Ovary (tissue), 9 donors: ENCODE results near the gene CCDC137. TPM values are rescaled to one million over a fixed set of nuclear protein-coding genes. Genes with fewer than 3 reads are reported as not detected.
A peak's percentile ranks its signal among the peaks of the same experiment; 100 is the strongest.

Experiments
- DNase-seq, 5 donors: peaks; one replicate each; pipeline ENCODE4 v3.0.0-alpha.2; 2019 to 2020
- H3K27ac ChIP-seq, 2 donors: fragments of 200-600 bp; one replicate each; pipeline versions ENCODE4 v1.5.1 to v1.8.0; 2019 to 2022
- H3K27me3 ChIP-seq: fragments of 200-600 bp; one replicate; pipeline ENCODE4 v1.8.0; 2022
- H3K36me3 ChIP-seq: fragments of 200-600 bp; sonication (generic); one replicate; pipeline ENCODE4 v1.5.1; 2019
- H3K4me1 ChIP-seq: one replicate; pipeline ENCODE4 v1.8.1; 2013; ENCODE audit warnings: mild to moderate bottlenecking, moderate library complexity; ENCODE audit not compliant: insufficient read depth
- H3K4me3 ChIP-seq: fragments of 200-600 bp; sonication (generic); one replicate; pipeline ENCODE4 v1.5.1; 2017
- H3K9me3 ChIP-seq, 2 donors: fragments of 200-600 bp in 1 of 2; sonication (generic) in 1 of 2; one replicate each; pipeline versions ENCODE4 v1.5.1 to v1.8.1; 2013 to 2019; ENCODE audit warnings: mild to moderate bottlenecking in 1 of 2, moderate library complexity in 1 of 2
- CTCF ChIP-seq, 3 donors: fragments of 450-650 bp in 2 of 3; fragments of 200-600 bp in 1 of 3; IDR thresholded peaks; one replicate each; pipeline versions ENCODE4 v1.5.1 to v1.8.0; 2016 to 2022; ENCODE audit warnings: antibody characterized with exemption in 3 of 3, mild to moderate bottlenecking in 1 of 3
- EP300 ChIP-seq: sonication (generic); formaldehyde crosslinking; IDR thresholded peaks from one replicate; pipeline ENCODE4 v1.6.1; 2017; ENCODE audit warnings: antibody characterized with exemption
- POLR2A ChIP-seq: fragments of 450-650 bp; IDR thresholded peaks from one replicate; pipeline ENCODE4 v1.6.1; 2017; ENCODE audit warnings: antibody characterized with exemption, mild to moderate bottlenecking, moderate library complexity
- WGBS, 3 donors: extraction: QIAGEN DNeasy Blood & Tissue Kit in 1 of 3; methylation state at CpG; one replicate each; pipeline versions ENCODE4 v1.1.5 to v1.1.7; 2013 to 2017; 5-methylcytosine and 5-hydroxymethylcytosine counted together
- intact Hi-C, 4 donors: fragments of 100-400 bp; cut with DNase I; formaldehyde crosslinking; loops; one replicate each; pipeline versions ENCODE4 v1.11.0 to v1.15.1; 2022 to 2023
- polyA plus RNA-seq, 2 donors: library from polyadenylated mRNA; stranded (reverse); fragments of 200-250 nt in 1 of 2; fragments of 350-450 nt in 1 of 2; fragmentation: Illumina TruSeq in 1 of 2; extraction: RNeasy Lipid Tissue Mini Kit (QIAGEN cat#74804) in 1 of 2; gene quantifications; one replicate each; pipeline ENCODE4 v1.2.3, GENCODE V29; 2013 to 2014
- total RNA-seq, 7 donors: library from RNA; depleted of rRNA in 2 of 7; stranded (reverse); fragments of >200 nt in 2 of 7; fragmentation: NEBNext Ultra II Directional in 3 of 7; extraction: Animal tissue kit (Norgen Biotek cat#: 25700) in 3 of 7; gene quantifications; one replicate each; pipeline versions ENCODE4 v1.1.0 to v1.2.4, GENCODE V29; 2016 to 2023
- donor health status: DM: no; HTN: no; CAD: no; lungs with moderate emphysema.
- donor health status: DM: no; HTN: no; CAD: no.
- donor health status: Bipolar disorder and iron deficiency.
- donor health status: DM: yes; HTN: yes; CAD: no.
- donor health status: DM: no; HTN: no; CAD: no.
- donor health status: DM: yes; HTN: yes; CAD: no.

CCDC137 gene
- total and polyA plus RNA-seq, 9 donors = 5.1 to 17.8 (median 9.4) TPM

DNA sequence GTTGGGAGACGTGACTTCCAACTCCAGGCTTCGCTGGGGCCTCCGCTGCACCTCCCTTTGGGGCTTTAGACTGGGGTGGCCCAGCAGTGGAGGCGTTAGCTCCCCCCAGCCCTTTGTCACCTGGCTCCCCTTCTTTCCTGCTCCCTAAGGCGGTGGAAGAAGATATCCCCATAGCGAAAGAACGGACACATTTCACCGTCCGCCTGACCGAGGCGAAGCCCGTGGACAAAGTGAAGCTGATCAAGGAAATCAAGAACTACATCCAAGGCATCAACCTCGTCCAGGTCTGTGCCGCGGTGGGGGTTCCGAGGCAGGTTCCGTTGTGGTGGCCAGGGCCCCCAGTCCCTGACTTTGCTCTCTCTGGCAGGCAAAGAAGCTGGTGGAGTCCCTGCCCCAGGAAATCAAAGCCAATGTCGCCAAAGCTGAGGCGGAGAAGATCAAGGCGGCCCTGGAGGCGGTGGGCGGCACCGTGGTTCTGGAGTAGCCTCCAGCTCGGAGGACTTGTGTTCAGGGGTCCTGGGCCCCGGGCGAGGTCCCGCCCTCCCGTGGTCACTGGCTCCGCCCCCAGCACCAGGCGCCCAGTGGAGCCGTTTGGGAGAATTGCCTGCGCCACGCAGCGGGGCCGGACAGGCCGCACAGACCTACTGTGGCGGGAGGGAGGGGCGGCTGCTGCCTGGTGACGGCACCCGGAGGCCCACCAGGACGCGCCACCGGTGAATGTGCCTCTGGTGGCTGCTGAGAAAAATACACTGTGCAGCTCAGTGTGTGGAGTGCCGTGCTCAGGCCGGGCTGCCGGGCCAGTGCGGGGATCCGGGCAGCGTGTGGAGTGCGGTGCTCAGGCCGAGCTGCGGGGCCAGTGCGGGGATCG lies 40.5 kb downstream of the CCDC137 start:
- no peak overlapping the region for H3K27ac ChIP-seq
- DNase-seq = peak in 2 of 5 donors; percentile 24 to 26
- no peaks in the 10 kb centered on the region for H3K36me3 ChIP-seq
- intact Hi-C loops = no loop called here
- no peak overlapping the region for H3K4me3 ChIP-seq
- TF ChIP-seq CTCF (IDR thresholded peaks at IDR 0.05) = no peak
- no peak for TF ChIP-seq EP300
- TF ChIP-seq POLR2A = no peak
- H3K27me3 ChIP-seq = no peaks in the 10 kb centered on the region
- no peaks in the 10 kb centered on the region for H3K9me3 ChIP-seq
- H3K4me1 ChIP-seq = peaks cover 9% of the 10 kb centered on the region
- 85 to 90% (median 87%) methylated on average over 54 of the region's 54 CpGs for WGBS, 3 donors

DNA sequence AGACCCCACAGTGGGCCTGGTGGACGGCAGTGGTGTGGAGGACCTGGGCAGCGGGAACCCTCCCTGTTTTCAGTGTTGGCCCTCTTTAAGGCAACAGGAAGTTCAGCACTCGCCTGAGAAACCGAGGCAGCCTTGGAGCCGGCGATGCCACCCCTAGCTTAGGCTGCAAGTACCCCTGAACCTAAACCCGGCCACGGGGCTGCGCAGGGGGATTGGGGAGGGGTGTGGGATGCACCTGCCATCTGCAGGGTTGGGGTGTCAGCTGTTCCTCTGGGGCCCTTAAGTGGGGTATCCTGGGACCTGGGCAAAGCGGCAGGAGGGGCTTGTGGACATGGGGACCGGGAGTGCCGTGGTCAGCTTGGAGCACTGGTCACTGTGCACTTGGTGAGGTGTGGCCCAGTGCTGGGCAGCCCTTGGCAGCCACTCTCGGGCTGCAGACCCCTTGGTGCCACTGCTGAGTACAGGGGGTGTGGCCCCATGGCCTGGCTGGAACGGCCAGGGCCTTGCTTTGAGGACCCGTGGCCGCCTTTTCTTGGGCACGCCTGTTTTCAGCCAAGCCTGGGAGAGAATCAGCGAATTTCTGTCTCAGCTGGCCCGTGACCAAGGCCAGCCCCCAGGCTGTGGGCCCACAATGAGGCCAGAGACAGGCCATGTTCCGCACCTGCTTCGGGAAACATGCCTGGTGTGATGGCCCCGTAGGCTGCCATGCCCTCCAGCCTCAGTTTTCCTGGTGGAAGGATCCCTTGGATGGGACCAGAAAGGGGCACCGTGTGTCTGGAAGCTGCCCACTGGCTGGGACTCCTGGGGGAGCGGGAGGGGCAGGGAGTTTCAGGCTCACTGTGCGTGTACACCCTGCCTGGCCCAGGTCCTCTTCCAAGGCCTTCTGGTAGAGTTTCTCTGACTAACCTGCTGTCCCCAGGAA lies 41.4 kb downstream of the CCDC137 start:
- TF ChIP-seq POLR2A (no peak), EP300 (no peak), CTCF (IDR thresholded peaks at IDR 0.05) (no peak)
- Histone ChIP-seq H3K4me1 (peaks cover 14% of the 10 kb centered on the region), H3K9me3 (no peaks in the 10 kb centered on the region), H3K36me3 (no peaks in the 10 kb centered on the region), H3K4me3 (no peak overlapping the region), H3K27ac (no peak overlapping the region), H3K27me3 (no peaks in the 10 kb centered on the region)
- WGBS, 3 donors = 69 to 71% (median 69%) methylated on average over 18 to 25 of the region's 25 CpGs
- DNase-seq = peak in 1 of 5 donors; percentile 24
- intact Hi-C loops = no loop called here

- Histone ChIP-seq H3K9me3 (no peaks in the 10 kb centered on the region), H3K36me3 (no peaks in the 10 kb centered on the region), H3K27me3 (no peaks in the 10 kb centered on the region), H3K4me3 (no peak overlapping the region), H3K4me1 (peaks cover 18% of the 10 kb centered on the region), H3K27ac (no peak overlapping the region)
- WGBS, 3 donors = 71 to 77% (median 76%) methylated on average over 16 to 17 of the region's 17 CpGs
- peak in 1 of 5 donors; percentile 21 for DNase-seq
- intact Hi-C loops = no loop called here
- TF ChIP-seq EP300 (no peak), POLR2A (no peak), CTCF (IDR thresholded peaks at IDR 0.05) (no peak)
These were observed 42.2 kb downstream of the CCDC137 start for GRCh38 chr17:81708739-81709185.

DNA sequence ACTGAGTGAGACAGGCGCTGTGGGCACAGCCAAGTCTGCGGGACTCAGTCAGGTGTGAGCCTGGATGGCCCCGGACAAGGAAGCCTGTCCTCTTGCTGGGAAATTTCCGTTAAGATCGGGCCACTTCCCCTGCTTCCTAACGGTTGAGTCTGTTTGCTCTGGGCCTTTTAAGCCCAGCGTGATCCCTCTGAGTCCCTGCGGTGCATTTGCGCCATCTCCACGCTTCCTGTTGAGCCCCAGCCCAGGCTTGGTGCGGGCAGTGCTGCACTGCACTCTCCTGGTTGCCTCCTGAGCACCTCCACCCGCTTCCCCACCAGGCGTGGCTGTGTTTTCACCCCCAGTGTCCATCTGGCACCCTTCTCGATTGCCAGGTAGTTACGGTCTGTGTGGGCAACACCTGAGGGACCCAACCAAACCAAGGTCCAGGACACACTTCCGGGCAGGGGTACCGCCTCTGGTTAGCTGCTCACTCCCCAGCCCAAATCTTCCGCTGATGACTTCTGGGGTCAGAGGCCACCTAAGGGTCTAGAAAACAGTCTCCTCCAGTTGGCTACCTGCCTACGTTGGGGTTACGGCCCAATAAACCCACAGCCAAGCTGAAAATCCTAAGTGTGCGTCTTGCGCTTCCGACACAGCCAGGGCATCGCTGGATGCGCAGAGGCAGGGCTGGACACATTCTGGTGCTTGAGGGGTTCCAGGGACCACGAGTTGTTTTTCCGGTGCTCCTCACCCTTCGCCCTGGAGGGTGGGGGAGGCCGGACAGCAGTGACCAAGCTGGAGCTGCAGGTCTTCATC lies 44.2 kb downstream of the CCDC137 start:
- H3K4me1 ChIP-seq = peaks cover 18% of the 10 kb centered on the region
- H3K36me3 ChIP-seq = no peaks in the 10 kb centered on the region
- WGBS, 3 donors = 8 to 12% (median 10%) methylated on average over 26 to 29 of the region's 29 CpGs
- intact Hi-C loops = no loop called here
- H3K27ac ChIP-seq = no peak overlapping the region
- no peaks in the 10 kb centered on the region for H3K9me3 ChIP-seq
- no peaks in the 10 kb centered on the region for H3K27me3 ChIP-seq
- TF ChIP-seq EP300 (no peak), POLR2A (no peak), CTCF (IDR thresholded peaks at IDR 0.05) (no peak)
- peak in 2 of 5 donors; percentile 30 to 33 for DNase-seq
- H3K4me3 ChIP-seq = no peak overlapping the region
